ENCODE measurements around the gene PAGR1. TPM values are rescaled to one million over a fixed set of nuclear protein-coding genes. Genes with fewer than 3 reads are reported as not detected.

The PAGR1 gene
- total and polyA plus RNA-seq, 2 of the 13 experiments (the other 11 are each of a cell fraction or from before 2014, with no cell fraction given), result 9.8 to 66.4 TPM

DNA sequence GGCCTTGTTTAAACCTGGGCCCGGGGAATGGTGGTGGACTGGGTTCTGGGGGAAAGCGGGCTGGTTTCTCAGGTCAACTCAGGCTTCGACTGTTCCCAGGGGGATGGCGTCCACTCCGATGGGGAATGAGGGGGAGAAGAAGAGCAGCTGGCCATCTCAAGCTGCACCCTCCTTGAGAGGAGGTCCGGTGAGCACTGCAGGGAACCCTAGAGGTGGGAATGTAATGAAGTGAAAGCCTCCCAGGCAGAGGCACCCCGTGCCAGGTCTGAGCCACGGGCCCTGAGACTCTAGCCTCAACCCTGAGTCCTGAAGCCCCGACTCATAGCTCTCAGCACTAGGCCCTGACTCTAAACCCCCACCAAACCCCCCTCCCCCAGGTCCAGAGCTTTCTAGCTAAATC is 48.3 kb downstream of the PAGR1 start:
- peak overlapping the region; percentile 52 to 88 (median 85); a peak in 5 of 6 replicates for H3K4me3 ChIP-seq (replicated peaks in 1 of 3; ENCODE audit: insufficient read depth in 1 of 3, low read depth in 2 of 3, low read length in 3 of 3)
- no peak overlapping the region for H3K27ac ChIP-seq (ENCODE audit: extremely low read length, insufficient read depth, low read length)
- ChIA-PET CTCF (ENCODE audit: low intra/inter-chr PET ratio, low total read pairs) (no interaction called here), POLR2A (interaction anchor here (0.7 to 4.1 kb wide), 12 partner anchors 16 to 185 kb away, joined by 3 to 29 read pairs (median 7); partner anchors contain the start of genes ASPHD1, KCTD13, PAGR1 and QPRT)
- TF ChIP-seq MIER2 (CRISPR knock-in tag; IDR thresholded peaks at IDR 0.05) (no peak), ZNF709 (CRISPR knock-in tag; IDR thresholded peaks at IDR 0.05) (no peak), ZBTB7A (CRISPR knock-in tag; IDR thresholded peaks at IDR 0.05) (0 out of 2 replicates have a peak, but pooled peaks have one; percentile 1), TEAD3 (CRISPR knock-in tag; optimal IDR thresholded peaks at IDR 0.05; ENCODE audit: borderline replicate concordance) (peak; percentile 75), SP140L (CRISPR knock-in tag; IDR thresholded peaks at IDR 0.05; ENCODE audit: borderline replicate concordance) (no peak)
- TF ChIP-seq, protein P1, sequence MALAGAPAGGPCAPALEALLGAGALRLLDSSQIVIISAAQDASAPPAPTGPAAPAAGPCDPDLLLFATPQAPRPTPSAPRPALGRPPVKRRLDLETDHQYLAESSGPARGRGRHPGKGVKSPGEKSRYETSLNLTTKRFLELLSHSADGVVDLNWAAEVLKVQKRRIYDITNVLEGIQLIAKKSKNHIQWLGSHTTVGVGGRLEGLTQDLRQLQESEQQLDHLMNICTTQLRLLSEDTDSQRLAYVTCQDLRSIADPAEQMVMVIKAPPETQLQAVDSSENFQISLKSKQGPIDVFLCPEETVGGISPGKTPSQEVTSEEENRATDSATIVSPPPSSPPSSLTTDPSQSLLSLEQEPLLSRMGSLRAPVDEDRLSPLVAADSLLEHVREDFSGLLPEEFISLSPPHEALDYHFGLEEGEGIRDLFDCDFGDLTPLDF (CRISPR knock-in tag; IDR thresholded peaks at IDR 0.05), result no peak
- TF ChIP-seq, protein P2, sequence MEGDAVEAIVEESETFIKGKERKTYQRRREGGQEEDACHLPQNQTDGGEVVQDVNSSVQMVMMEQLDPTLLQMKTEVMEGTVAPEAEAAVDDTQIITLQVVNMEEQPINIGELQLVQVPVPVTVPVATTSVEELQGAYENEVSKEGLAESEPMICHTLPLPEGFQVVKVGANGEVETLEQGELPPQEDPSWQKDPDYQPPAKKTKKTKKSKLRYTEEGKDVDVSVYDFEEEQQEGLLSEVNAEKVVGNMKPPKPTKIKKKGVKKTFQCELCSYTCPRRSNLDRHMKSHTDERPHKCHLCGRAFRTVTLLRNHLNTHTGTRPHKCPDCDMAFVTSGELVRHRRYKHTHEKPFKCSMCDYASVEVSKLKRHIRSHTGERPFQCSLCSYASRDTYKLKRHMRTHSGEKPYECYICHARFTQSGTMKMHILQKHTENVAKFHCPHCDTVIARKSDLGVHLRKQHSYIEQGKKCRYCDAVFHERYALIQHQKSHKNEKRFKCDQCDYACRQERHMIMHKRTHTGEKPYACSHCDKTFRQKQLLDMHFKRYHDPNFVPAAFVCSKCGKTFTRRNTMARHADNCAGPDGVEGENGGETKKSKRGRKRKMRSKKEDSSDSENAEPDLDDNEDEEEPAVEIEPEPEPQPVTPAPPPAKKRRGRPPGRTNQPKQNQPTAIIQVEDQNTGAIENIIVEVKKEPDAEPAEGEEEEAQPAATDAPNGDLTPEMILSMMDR (CRISPR knock-in tag; IDR thresholded peaks at IDR 0.05), result 0 out of 2 replicates have a peak, but pooled peaks have one; percentile 20
- H3K27me3 ChIP-seq (ENCODE audit: control insufficient read depth in 1 of 2, insufficient read depth in 2 of 2, low read length in 2 of 2), result no peaks in the 10 kb centered on the region; a peak in 1 of 5 replicates
- H3K9me3 ChIP-seq (ENCODE audit: low read length), result no peaks in the 10 kb centered on the region
- peak; percentile 22 for ATAC-seq
- peak overlapping the region; percentile 91 for H3K4me2 ChIP-seq (ENCODE audit: low read depth, low read length)
- 40% methylated on average over 9 of the region's 9 CpGs for WGBS (ENCODE audit: low lambda C conversion rate)
- H3K9ac ChIP-seq (ENCODE audit: insufficient read depth, low read depth, low read length), result peak overlapping the region; percentile 93
- H4K20me1 ChIP-seq (ENCODE audit: insufficient read depth, low read length), result no peaks in the 10 kb centered on the region; the same call in 1 of the 2 replicates
- in situ Hi-C loops (cut with HindIII; ENCODE audit: extremely low pct_ligation_motif_present, low pct_unique_long_range_greater_than_20kb), result loop anchor here (10.0 kb wide), 1 partner anchor 141 kb away; no protein-coding TSS in a partner anchor
- no TSS peak for BruUV-seq (replicated peaks)
- no peak for DNase-seq (ENCODE audit: low spot score)
- FAIRE-seq, result no peak
- peaks cover 13% of the 10 kb centered on the region for H3K79me2 ChIP-seq (ENCODE audit: insufficient read depth, low read length)
- H2AFZ ChIP-seq (ENCODE audit: low read length), result peak overlapping the region; percentile 24
- peaks cover 3 to 13% of the 10 kb centered on the region in 2 experiments; a peak in 3 of 5 replicates for H3K36me3 ChIP-seq (replicated peaks in 1 of 2; ENCODE audit: control insufficient read depth in 1 of 2, insufficient read depth in 2 of 2, low read length in 2 of 2)
- H3K4me1 ChIP-seq (ENCODE audit: insufficient read depth, low read length), result peaks cover 37% of the 10 kb centered on the region
- intact Hi-C loops (cut with micrococcal nuclease; ENCODE audit: unreplicated experiment), result loop anchor here (5.0 kb wide), 1 partner anchor 37 kb away; no protein-coding TSS in a partner anchor

Data from HepG2 (cell line).